NCI-H2227 treated with DMSO at 0.1 percent for 48 hours (cell line): ENCODE measurements around the gene SLC15A1.
A peak's percentile ranks its signal among the peaks of the same experiment; 100 is the strongest.

Source experiments
- DNase-seq: peaks from one replicate; lab custom pipeline; 2025; lab: John Stamatoyannopoulos, UW

SLC15A1 gene

DNA sequence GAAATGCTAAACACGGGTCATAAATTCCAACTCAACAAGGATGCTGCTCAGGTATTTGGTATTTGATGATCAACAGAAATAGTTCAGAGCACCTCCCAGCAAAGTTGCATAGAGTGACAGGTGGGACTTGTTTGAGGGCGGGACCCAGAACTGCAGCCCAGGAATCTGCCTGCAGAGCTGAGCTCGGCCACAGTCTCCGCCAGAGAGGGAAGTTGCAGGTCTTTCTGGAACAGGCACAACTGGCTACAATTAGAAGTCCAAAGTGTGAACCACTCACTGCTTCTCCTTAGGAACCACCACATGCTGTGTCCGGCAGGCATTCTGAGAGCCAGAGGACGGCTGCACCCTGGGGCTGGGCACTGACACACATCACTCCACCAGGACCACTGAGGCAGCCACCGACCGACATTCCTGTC is 1.1 kb downstream of the SLC15A1 start:
- no peak for DNase-seq

DNA sequence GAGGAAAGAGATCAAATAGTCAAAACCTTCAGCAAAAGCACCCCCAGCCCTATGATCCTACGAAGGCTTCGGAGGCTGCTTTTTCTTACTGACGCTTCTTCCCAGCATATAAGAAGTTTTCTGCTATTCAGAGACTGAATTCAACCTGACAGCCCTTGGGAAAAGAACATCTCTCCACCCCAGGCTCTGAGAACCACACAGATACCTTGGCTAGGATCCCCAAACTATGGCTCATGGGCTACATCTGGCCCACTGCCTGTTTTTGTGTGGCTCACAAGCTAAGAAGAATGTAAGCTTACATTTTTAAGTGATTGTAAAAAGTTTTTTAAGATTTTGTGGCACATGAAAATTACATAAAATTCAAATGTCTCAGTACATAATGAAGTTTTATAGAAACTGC is 3.0 kb downstream of the SLC15A1 start:
- DNase-seq, result no peak

DNA sequence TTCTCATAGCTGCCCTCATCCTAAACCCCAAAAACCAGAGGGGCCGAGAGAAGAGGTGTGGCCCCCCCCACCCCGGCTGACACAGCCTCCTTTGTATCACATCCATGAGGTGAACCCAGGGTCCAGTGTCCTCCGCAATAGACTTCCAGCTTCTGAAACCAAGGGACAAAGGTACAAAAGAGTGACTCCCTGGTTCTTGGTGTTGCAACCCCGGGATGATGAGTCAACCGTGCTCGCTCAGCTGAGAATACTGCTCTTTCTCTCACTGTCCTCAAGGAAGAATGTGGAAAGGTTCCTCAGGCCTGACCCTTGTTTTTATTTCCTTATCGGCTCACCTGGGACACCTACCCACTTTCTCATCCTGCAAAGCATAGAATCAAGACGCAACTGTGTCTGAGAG is 5.5 kb downstream of the SLC15A1 start:
- no peak for DNase-seq

DNA sequence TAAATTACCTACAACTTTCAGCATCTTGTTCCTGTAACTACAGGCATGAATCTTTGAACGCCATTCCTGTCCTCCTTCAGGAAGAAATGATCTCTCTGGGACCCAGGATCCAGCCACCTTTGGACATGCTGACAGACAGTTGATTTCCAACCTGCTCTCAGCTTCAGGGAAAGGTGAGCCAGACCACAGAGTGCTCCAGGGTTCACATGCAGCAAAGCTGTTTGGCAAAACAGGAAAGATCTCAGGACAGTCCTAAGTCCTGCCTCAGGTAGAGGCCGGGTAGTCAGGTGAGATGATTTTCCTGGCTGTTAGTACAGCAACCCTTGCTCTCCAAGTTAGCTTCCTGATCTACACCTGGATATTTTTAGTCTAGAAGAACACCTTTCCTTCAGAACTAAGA is 9.1 kb downstream of the SLC15A1 start:
- DNase-seq, result no peak

DNA sequence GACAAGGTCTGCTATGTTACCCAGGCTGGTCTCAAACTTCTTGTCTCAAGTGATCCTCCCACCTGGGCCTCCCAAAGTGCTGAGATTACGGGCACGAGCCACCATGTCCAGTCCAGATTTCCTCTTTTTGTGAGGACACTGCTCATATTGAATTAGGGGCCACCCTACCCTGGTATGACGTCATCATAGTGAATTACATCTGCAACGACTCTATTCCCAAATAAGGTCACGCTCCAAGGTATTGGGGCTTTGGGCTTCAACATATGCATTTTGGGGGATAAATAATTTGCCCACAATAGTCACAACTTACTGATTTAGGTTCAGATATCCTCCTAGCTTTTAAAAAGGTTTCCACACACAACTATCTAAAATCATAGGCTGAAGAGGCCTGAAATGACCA is 9.5 kb downstream of the SLC15A1 start:
- no peak for DNase-seq

DNA sequence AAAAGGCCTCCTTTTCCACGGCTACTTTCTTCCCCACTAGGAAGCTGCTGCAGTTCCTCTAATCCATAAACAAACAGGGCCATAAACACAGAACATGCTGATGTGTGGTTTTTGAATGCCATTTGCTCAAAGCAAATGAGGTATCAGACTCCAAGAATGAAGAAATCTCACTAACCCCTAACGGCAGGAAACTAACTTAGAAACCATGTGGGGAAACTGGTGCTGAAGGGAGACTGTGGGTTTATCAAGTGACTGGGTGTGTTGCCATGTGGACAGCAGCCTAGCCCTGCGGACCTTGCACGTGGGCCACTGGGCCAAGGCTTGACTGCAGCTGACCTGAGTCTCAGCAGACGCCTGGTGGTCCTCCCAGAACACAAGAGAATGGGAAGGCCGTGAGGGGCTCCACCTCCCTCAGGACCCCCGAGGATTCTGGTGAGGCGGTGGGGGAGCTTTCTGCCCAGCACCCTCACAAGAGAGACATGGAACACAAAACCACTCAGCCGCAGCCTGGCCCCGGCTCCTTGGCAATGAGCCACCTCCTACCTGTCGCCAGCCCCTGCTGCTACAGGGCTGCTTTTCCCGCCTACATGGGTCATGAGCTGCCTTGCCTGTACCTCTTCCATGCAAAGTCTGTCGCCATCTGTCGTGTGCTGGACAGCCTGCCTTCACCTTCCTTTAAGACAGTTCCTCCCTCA is 10.6 kb downstream of the SLC15A1 start:
- DNase-seq, result no peak

DNA sequence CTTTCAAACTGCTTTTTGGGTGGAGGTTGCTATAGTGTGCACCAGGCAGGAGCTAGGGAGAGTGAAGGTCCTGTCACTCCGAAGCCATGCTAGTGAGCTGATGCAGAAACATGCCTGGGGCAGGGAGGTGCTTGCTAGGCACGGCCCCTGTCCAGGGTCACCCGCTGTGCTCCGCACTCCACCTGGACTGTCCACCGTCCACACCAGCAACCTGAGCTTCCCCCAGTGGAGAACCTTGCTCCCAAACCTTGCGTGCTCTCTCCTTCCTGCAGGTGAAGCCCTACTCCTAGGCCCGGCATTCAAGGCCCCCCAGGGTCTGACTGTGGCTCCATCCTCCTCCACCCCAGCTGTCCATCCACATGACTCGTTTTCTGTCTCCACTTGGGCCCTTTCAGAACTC is 12.3 kb downstream of the SLC15A1 start:
- DNase-seq, result no peak

DNA sequence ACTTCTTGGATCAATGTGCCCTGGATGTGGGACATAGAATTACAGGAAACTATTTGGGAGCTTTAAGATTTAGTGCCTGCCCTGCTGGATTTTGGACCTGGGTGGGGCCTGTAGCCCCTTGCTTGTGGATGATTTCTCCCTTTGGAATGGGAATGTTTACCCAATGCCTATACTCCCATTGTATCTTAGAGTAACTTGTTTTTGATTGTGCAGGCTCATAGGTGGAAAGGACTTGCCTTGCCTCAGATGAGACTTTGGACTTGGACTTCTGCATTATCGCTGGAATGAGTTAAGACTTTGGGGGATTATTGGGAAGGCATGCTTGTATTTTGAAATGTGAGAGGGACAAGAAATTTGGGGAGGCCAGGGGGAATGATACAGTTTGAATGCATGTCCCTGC is 13.5 kb downstream of the SLC15A1 start:
- no peak for DNase-seq

DNA sequence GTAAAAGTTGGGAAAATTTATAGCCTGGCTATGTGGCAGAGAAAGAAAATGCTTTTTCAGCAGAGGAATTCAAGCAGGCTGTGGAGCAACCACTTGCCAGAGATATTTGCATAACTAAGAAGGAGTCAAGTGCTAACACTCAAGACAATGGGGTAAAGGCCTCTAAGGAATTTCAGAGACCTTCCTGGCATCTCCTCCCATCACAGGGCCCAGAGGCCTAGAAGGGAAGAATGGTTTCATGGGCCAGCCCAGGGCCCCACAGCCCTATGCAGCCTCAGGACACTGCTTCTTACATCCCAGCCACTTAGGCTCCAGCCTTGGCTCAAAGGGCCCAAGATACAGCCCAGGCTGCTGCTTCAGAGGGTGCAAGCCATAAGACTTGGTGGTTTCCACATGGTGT is 14.3 kb downstream of the SLC15A1 start:
- DNase-seq, result no peak

DNA sequence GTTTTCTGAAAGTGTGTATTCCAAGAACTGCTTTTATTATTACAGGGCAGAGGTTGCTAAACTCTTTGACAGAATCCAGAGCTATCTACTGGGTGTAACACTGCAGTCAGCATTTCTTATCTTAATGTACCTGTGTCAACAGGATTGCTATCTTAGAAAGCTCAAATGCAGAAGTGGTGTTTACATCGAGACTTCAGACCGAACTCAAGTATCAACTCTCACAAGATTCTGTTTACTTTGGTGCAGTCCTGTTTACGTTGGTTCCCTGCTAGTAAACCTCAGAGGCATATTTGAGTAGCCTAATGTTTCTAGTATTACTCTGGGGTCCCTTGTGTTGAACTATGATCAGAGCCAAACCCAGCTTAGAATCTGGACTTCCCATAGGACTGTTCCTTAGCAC is 20.5 kb downstream of the SLC15A1 start:
- no peak for DNase-seq

DNA sequence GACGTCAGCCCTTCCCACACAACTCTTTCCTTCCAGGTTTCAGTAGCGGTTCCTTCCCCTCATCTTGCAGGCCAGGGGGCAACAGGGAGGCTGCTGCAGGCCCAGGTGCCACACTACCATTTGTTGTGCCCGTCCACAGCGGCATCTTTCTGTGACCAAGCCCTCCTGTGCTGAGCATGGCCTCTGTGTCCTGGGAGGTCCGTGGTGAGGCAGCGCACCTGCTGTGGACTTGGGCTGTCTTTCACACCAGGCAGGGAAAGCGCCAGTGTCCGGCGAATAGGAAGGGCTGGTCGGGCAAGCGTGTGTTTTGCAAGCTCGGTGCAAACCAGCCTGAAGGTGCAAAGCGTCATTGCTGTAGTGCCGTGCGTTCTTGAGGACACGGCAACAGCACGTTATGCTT is 21.4 kb downstream of the SLC15A1 start:
- no peak for DNase-seq

DNA sequence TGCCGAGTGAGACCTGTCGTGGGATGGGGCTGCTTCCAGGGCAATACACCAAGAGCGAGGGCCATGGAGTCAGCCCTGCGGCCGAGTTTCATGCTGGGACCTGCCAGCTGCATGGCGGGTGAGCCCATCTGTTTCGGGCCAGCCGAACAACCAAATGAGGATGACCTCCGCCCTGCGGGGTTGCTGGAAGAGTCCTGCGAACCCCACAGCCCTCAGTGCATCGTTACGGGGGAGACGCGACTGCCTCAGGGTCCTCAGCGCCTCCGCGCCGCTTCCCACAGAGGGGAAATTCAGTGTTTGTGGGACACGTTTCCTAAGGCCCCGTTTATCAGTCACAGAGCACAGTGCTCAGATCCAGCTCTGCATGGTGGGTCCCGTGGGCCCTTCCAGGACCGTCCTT is 22.0 kb downstream of the SLC15A1 start:
- no peak for DNase-seq

DNA sequence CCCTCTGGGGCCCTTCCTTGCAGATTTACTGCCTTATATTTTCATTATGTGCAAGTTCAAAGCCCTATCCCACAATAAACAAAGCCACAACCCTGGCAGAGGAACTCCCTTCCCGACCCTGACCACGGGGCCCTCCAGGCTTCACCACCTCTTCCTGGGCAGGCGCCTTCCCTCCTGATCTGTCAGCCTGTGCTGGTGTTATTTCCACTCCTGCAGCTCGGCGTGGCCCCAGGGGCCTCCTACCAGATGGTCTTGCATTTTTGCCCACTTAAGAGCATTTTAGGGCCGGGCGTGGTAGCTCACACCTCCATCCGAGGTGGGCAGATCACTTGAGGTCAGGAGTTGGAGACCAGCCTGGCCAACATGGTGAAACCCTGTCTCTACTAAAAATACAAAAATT is 22.8 kb downstream of the SLC15A1 start:
- DNase-seq, result no peak

DNA sequence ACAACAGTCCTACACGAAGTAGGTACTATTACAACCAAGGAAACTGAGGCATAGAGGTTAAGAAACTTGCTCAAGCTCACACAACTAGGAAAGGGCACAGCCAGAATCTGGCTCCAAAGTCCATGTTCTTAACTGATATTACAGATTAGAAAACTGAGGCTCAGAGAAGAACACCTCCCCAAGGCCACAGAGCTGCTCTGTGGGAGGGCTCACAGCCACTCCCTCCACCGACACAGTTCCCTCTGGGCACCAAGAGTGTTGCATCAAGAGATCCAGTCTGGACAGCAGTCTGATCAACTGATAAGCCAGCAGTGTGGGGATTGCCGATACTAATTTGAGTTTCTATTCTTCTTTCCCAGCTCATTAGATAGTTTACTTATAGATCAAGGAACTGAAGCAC is 29.5 kb downstream of the SLC15A1 start:
- DNase-seq, result no peak

DNA sequence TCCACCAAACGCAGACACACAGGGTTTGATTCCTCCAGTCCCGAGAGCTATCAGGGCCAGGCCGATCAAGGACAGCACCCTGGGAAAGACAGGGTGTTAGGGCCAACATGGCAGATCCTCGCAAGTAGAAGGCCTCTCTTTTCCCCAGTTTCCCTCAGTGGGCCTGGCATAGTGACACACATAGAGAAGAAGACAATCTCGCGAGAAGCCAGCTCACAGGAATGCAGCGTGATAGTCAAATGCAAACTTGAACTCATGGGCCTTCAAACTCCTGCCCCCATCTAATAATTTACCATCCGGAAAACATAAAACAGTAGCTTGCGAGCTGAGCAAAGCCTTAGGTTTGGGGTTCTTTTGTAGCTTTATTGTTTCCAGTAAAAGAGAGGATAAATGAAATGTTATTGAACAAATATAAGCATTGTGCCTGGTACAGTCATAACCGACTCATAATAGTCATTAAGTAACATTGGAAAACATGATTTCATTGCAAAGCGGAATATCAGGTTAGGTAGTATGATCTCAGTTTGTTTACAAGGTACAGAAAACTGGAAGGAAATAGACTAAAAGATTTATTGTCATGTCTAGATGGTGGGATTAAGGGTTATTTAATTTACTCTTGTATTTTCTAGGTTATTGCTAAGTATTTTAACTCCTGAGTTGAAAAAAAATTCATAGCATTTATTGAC is 30.5 kb downstream of the SLC15A1 start:
- no peak for DNase-seq

DNA sequence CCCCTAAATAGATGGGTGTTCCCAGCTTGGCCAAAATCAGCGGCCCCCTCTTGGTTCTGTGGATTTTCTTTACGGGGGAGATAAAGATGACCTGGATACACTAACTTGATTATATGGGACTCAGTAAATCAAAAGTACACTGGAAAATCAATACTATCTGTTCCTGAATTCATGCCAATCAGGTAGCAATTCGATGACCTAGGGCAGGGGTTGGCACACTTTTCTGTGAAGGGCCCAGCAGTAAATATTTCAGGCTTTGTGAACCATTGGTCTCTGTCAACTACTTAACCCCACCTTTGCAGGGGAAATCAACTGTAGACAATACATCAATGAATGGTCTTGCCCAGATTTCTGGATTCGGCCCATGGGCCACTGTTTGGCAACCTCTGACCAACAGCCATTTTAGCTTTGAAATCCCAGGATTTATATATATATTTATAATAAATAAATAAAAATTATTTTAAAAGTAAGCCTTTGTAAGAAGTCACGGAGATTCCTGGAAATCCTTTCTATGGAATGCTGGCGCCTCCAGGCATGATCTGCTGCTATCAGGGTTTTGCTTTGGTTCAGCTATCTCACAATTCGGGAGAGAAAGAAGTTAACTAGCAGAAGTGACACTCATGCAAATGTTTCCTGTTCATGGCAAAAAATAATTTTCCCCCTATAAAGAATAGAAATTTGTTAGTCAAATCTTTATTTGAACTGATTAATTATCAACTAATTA is 32.8 kb downstream of the SLC15A1 start:
- DNase-seq, result no peak

DNA sequence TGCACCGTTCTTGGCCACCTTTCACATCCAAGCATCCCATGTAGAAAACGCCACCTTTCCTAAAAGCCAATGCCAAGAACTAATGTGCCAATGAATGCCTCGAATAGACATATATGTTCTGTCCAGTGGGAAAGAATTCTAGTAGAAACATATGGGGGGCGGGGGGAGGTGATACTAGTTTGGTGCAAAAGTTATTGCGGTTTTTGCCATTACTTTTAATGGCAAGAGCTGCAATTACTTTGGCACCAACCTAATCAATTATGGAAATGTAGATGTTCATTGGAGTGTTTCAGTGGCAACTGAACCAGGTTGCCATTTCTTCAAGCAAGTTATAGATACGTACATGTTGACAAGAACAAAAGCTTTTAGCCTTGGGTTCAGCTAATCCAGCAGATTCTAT is 34.6 kb downstream of the SLC15A1 start:
- no peak for DNase-seq

DNA sequence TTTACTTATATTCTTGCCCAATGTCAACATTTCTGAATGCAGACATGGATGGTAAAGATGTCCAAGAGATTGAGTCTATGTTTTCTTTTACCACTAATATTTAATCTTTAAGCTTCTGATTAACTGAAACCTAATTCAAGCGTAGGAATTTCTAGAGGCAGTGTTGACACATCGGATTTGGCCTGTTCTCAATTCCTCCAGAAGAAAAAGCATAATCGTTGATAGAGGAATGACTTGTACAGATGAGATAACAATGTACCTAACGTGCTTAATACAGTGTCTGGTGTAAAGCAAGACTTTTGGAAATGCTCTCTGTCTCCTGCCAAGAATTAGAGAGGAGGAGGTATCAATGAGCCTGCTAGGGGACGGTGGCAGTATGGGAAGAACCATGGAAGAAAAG is 35.2 kb downstream of the SLC15A1 start:
- DNase-seq, result no peak

DNA sequence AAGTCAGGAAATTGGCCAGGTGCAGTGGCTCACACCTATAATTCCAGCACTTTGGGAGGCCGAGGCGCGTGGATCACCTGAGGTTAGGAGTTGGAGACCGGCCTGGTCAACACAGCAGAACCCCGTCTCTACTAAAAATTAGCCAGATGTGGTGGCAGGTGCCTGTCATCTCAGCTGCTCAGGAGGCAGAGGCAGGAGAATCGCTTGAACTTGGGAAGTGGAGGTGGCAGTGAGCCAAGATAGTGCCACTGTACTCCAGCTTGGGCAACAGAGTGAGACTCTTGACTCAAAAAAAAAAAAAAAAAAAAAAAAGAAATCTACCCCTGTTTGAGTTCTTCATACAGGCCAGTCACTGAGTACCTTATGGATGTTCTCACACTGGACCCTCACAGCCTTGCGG is 42.0 kb downstream of the SLC15A1 start:
- no peak for DNase-seq

DNA sequence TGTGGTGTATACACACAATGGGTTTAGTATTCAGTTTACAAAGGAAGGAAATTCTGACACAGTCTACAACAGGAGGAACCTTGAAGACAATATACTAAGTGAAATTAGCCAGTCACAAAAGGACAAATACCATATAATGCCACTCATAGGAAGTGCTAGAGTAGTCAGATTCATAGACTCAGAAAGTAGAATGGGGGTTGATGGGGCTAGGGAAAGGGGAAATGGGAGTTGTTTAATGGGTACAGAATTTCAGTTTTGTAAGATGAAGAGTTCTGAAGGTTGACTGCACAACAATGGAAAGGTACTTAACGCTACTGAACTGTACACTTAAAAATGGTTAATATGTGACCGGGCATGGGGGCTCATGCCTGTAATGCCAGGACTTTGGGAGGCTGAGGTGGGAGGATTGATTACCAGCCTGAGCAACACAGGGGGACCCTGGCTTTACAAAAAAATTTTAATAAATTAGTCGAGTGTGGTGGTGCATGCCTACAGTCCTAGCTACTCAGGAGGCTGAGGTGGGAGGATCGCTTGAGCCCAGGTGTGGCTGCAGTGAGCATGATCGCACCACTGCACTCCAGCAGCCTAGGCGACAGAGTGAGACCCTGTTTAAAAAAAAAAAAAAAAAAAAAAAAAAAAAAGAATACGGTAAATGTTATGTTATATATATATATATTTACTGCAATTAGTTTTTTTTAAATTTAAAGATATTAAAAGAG is 45.0 kb downstream of the SLC15A1 start:
- DNase-seq, result no peak

DNA sequence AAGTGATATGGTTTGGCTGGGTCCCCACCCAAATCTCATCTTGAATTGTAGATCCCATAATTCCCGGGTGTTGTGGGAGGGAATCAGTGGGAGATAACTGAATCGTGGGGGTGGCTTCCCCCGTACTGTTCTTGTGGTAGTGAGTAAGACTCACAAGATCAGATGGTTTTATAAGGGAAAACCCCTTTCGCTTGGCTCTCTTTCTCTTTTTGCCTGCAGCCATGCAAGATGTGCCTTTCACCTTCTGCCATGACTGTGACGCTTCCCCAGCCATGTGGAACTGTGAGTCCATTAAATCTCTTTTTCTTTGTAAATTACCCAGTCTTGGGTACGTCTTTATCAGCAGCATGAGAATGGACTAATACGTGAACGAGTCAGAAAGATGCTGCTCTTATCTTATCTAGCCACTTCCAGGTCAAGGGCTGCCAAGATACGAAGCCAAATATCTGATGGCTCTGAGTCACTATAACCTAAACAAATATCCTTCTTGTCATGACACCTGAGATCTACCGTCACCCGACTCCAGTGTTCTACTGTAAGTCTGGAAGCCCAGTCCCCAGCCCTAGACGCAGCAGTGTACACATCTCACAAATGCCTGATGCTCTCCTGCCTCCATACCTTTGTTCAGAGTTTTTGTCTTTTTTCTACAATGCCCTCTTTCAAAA is 45.9 kb downstream of the SLC15A1 start:
- no peak for DNase-seq

DNA sequence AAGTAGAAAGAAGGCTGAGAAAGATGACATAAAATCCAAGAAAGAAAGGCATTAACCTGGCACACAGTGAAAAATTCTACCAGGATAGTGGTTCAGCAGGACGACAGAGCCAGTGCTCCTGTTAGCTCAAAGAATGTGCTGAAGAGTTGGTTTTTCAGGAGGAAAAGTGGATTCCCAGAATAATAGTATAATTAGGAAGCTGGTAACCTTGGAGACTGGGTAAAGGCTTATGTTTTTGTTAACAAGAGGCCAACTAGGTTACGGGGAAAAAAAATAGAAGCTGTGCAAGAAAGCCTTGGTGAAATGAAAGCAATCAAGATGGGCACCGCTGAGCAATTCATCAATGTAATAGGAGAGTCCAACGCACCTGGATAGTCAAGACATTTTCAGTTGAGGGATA is 54.7 kb downstream of the SLC15A1 start:
- peak; percentile 60 for DNase-seq
